SU-DHL-6 (cell line): ENCODE measurements around the gene TRMT112.

Source experiments
- EZH2phosphoT487 ChIP-seq: fragments of 200-600 bp; sonication (generic), shearing (Covaris generic); conservative IDR thresholded peaks from 2 replicates; pipeline ENCODE4 v1.6.1; 2018; ENCODE audit warnings: mild to moderate bottlenecking, antibody characterized with exemption, low read length, moderate library complexity, mixed read lengths
- TF ChIP-seq, protein P1 (sequence below): fragments of 200-600 bp; sonication (generic); IDR thresholded peaks from one replicate; pipeline ENCODE4 v1.5.1; 2017; ENCODE audit warnings: antibody characterized with exemption, mild to moderate bottlenecking, low read length, moderate library complexity; ENCODE audit not compliant: insufficient read depth, poor library complexity, severe bottlenecking

DNA sequence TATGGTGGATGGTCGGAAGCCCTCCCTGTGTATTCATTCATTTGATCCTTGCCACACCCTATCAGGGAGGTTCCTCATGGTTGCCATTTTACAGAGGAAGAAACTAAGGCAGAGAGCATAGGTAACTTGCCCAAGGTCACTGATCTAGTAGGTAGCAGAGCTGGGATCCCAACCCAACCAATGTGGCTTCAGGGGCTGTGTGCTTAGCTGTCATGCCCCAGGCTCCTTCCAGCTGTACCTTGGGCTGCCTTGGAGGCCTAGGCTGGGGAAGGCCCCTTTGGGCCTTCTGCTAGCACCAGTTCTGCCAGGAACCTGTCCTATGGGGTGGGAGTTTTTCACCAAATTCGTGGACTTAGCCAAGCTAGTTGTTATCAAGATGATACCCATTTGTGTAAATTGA is 41.5 kb downstream of the TRMT112 start:
- TF ChIP-seq, protein P1, sequence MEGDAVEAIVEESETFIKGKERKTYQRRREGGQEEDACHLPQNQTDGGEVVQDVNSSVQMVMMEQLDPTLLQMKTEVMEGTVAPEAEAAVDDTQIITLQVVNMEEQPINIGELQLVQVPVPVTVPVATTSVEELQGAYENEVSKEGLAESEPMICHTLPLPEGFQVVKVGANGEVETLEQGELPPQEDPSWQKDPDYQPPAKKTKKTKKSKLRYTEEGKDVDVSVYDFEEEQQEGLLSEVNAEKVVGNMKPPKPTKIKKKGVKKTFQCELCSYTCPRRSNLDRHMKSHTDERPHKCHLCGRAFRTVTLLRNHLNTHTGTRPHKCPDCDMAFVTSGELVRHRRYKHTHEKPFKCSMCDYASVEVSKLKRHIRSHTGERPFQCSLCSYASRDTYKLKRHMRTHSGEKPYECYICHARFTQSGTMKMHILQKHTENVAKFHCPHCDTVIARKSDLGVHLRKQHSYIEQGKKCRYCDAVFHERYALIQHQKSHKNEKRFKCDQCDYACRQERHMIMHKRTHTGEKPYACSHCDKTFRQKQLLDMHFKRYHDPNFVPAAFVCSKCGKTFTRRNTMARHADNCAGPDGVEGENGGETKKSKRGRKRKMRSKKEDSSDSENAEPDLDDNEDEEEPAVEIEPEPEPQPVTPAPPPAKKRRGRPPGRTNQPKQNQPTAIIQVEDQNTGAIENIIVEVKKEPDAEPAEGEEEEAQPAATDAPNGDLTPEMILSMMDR = no peak
- TF ChIP-seq EZH2phosphoT487 = no peak
